ENCODE measurements around the gene NYAP2.

Gene NYAP2

GRCh38 chr2:225429717-225430116 lies 30.2 kb downstream of the NYAP2 start:
- no peak for DNase-seq (ENCODE audit: low spot score)

GRCh38 chr2:225431105-225431863 lies 31.8 kb downstream of the NYAP2 start:
- DNase-seq (ENCODE audit: low spot score), result no peak

- no peak for DNase-seq (ENCODE audit: low spot score)
Observed at GRCh38 chr2:225434014-225434413, 34.5 kb downstream of the NYAP2 start.

GRCh38 chr2:225437319-225437718 lies 37.8 kb downstream of the NYAP2 start:
- DNase-seq (ENCODE audit: low spot score), result no peak

GRCh38 chr2:225438248-225438647 lies 38.7 kb downstream of the NYAP2 start:
- DNase-seq (ENCODE audit: low spot score), result no peak

GRCh38 chr2:225452677-225453076 lies 53.2 kb downstream of the NYAP2 start:
- DNase-seq (ENCODE audit: low spot score), result no peak

GRCh38 chr2:225454412-225454811 lies 54.9 kb downstream of the NYAP2 start:
- no peak for DNase-seq (ENCODE audit: low spot score)

GRCh38 chr2:225456619-225457260 lies 57.2 kb downstream of the NYAP2 start:
- no peak for DNase-seq (ENCODE audit: low spot score)

GRCh38 chr2:225457482-225457881 lies 58.0 kb downstream of the NYAP2 start:
- DNase-seq (ENCODE audit: low spot score), result no peak

GRCh38 chr2:225458431-225459117 lies 59.1 kb downstream of the NYAP2 start:
- DNase-seq (ENCODE audit: low spot score), result no peak

- DNase-seq (ENCODE audit: low spot score), result no peak
Observed at GRCh38 chr2:225462417-225462816, 62.9 kb downstream of the NYAP2 start.

GRCh38 chr2:225462945-225463344 lies 63.4 kb downstream of the NYAP2 start:
- no peak for DNase-seq (ENCODE audit: low spot score)

- no peak for DNase-seq (ENCODE audit: low spot score)
Observed at GRCh38 chr2:225463449-225463848, 63.9 kb downstream of the NYAP2 start.

GRCh38 chr2:225464346-225465025 lies 65.0 kb downstream of the NYAP2 start:
- DNase-seq (ENCODE audit: low spot score), result no peak

- no peak for DNase-seq (ENCODE audit: low spot score)
Observed at GRCh38 chr2:225465827-225466226, 66.3 kb downstream of the NYAP2 start.

- no peak for DNase-seq (ENCODE audit: low spot score)
Observed at GRCh38 chr2:225466891-225467604, 67.5 kb downstream of the NYAP2 start.

- DNase-seq (ENCODE audit: low spot score), result no peak
Observed at GRCh38 chr2:225468131-225468530, 68.6 kb downstream of the NYAP2 start.

- DNase-seq (ENCODE audit: low spot score), result no peak
Observed at GRCh38 chr2:225471039-225471438, 71.5 kb downstream of the NYAP2 start.

- DNase-seq (ENCODE audit: low spot score), result no peak
Observed at GRCh38 chr2:225471482-225471881, 72.0 kb downstream of the NYAP2 start.

- no peak for DNase-seq (ENCODE audit: low spot score)
Observed at GRCh38 chr2:225472161-225472560, 72.7 kb downstream of the NYAP2 start.

- no peak for DNase-seq (ENCODE audit: low spot score)
Observed at GRCh38 chr2:225479386-225479785, 79.9 kb downstream of the NYAP2 start.

GRCh38 chr2:225484751-225485150 lies 85.2 kb downstream of the NYAP2 start:
- no peak for DNase-seq (ENCODE audit: low spot score)
